ENCODE data around the gene PI4KA. TPM values are rescaled to one million over a fixed set of nuclear protein-coding genes. Genes with fewer than 3 reads are reported as not detected.

Gene PI4KA
- total RNA-seq, 1 experiment from 2014 or later, result 65.8 TPM

DNA sequence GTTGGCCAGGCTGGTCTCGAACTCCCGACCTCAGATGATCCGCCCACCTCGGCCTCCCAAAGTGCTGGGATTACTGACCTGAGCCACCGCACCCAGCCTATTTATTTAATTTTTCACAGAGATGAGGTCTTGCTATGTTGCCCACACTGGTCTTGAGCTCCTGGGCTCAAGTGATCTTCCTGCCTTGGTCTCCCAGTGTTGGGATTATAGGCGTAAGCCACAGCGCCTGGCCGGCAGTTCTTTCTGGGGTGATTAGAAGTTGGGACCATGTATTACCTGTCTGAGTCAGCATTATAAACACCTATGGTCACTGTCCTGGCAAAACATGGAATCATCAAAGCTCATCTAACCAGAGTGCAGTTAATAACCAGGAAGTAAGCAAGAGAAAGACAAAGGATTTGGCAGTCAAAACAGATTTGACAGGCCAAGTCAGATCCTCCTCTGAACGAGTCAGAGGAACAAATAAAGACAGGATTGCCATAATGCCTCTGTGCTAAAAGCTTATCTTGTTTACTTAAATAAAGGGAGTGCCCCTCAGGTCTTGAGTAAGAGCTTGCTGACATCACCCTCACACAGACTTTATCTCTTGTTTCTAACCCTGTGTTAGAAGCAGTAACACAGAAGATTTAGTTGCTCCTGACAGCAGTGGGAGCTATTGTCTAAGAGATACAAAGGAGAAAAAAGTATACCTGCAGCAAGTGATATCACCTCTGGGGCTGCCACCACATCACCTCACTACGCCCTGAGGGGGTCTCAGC, 81.0 kb downstream of the PI4KA start:
- Histone ChIP-seq H3K4ac (ENCODE audit: low read depth, low read length) (no peak overlapping the region), H4K91ac (ENCODE audit: insufficient read length, low read depth, low read length) (no peak overlapping the region), H3K4me2 (ENCODE audit: insufficient read depth, insufficient read length, low read length) (no peak overlapping the region), H2BK5ac (ENCODE audit: insufficient read length, low read length) (no peak overlapping the region), H4K8ac (replicated peaks; ENCODE audit: insufficient read length, low read depth, low read length) (no peak overlapping the region), H2BK12ac (ENCODE audit: insufficient read length, low read depth, low read length) (no peak overlapping the region), H3K79me2 (ENCODE audit: insufficient read depth, low read length) (no peaks in the 10 kb centered on the region), H3K27me3 (ENCODE audit: insufficient read depth, low read length) (no peaks in the 10 kb centered on the region), H3K23me2 (ENCODE audit: insufficient read length, low read depth, low read length, poor library complexity, severe bottlenecking) (no peaks in the 10 kb centered on the region), H2BK15ac (ENCODE audit: low read depth, low read length) (no peak overlapping the region), H3K79me1 (ENCODE audit: insufficient read depth, low read depth, low read length, poor library complexity, severe bottlenecking) (no peaks in the 10 kb centered on the region), H3K56ac (ENCODE audit: insufficient read length, low read depth, low read length) (no peak overlapping the region), H4K5ac (ENCODE audit: insufficient read length, low read depth, low read length) (no peak overlapping the region), H3K9ac (ENCODE audit: extremely low read depth, insufficient read length, low read length) (no peak overlapping the region), H3T11ph (ENCODE audit: low read length) (no peak overlapping the region), H3K14ac (ENCODE audit: insufficient read depth, low read length) (no peak overlapping the region), H3K18ac (ENCODE audit: insufficient read length, low read depth, low read length) (no peak overlapping the region), H4K20me1 (ENCODE audit: control insufficient read depth, insufficient read depth, insufficient read length) (no peaks in the 10 kb centered on the region), H3K4me1 (ENCODE audit: insufficient read depth, low read length) (no peaks in the 10 kb centered on the region), H2BK20ac (ENCODE audit: low read depth, low read length, poor library complexity, severe bottlenecking) (no peak overlapping the region), H2BK120ac (ENCODE audit: low read depth, low read length, poor library complexity, severe bottlenecking) (no peak overlapping the region), H3K9me3 (ENCODE audit: control insufficient read depth, low read depth, low read length) (no peaks in the 10 kb centered on the region), H2AK5ac (ENCODE audit: insufficient read length, low read length) (no peak overlapping the region), H3K27ac (ENCODE audit: insufficient read length, low read depth, low read length) (no peak overlapping the region), H3K23ac (ENCODE audit: insufficient read length, low read depth, low read length) (no peak overlapping the region), H2AFZ (ENCODE audit: low read length) (no peak overlapping the region)
- WGBS (ENCODE audit: extremely low coverage, insufficient read length, low lambda C conversion rate), result no CpG with 5 or more reads among the region's 10 CpGs
- Mint-ChIP-seq H3K9me3 (no peaks in the 10 kb centered on the region), H3K4me1 (peaks cover 10 to 14% of the 10 kb centered on the region in 2 experiments), H3K27me3 (ENCODE audit: low read depth) (no peaks in the 10 kb centered on the region), H3K27ac (peak overlapping the region in 1 of 3 experiments; percentile 41; a peak in 2 of 7 replicates), H3K36me3 (ENCODE audit: insufficient read depth in 1 of 3, low read depth in 3 of 3) (peaks cover 0 to 6% (median 0%) of the 10 kb centered on the region in 3 experiments; a peak in 1 of 7 replicates), H3K4me3 (no peak overlapping the region)
- DNase-seq, result no peak
- TF ChIP-seq, protein P1, sequence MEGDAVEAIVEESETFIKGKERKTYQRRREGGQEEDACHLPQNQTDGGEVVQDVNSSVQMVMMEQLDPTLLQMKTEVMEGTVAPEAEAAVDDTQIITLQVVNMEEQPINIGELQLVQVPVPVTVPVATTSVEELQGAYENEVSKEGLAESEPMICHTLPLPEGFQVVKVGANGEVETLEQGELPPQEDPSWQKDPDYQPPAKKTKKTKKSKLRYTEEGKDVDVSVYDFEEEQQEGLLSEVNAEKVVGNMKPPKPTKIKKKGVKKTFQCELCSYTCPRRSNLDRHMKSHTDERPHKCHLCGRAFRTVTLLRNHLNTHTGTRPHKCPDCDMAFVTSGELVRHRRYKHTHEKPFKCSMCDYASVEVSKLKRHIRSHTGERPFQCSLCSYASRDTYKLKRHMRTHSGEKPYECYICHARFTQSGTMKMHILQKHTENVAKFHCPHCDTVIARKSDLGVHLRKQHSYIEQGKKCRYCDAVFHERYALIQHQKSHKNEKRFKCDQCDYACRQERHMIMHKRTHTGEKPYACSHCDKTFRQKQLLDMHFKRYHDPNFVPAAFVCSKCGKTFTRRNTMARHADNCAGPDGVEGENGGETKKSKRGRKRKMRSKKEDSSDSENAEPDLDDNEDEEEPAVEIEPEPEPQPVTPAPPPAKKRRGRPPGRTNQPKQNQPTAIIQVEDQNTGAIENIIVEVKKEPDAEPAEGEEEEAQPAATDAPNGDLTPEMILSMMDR (conservative IDR thresholded peaks at IDR 0.05), result no peak
